Activated CD8-positive, alpha-beta memory T cell treated with anti-CD3 and anti-CD28 coated beads, Interleukin-2, amount 50 U/mL, for 48 hours (primary cell): ENCODE measurements around the gene L3MBTL4.
"Not testable (repeated sequence)": the region's sequence is repeated elsewhere in the genome, so short reads cannot be mapped to it uniquely, and the experiment has no call there.

ENCODE experiments used
- DNase-seq: peaks from one replicate; pipeline ENCODE4 v3.0.0-alpha.2; 2020

The L3MBTL4 gene

DNA sequence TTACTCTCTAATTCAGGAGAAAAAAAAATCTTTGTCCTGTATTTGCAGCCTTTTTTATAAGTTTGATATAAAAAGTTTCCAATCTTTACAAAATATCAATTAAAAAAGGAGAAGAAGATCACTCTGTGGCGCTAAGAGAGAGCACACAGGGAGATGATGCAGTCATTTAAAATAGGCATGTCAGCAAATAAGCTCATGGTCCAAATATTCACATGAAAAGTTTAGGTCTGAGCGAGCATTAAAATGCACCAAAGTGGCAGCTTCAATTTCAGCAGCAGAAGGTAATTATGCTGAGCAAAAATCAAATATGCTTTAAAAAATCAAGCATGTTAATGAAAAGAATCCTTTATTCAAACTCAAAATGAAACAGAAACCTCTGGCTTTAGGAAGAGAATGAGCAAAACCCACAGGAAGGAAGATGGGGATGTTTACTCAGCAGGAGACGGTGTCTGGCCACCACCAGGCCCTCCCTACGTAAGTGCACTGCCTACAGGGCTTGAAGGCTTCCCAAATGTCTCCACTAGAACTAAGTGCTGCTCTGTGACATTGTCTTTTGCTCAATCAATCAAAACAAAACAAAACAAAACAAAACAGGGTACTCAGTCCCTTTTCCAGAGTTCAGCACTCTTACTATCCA is 120.4 kb downstream of the L3MBTL4 start:
- DNase-seq = no peak

DNA sequence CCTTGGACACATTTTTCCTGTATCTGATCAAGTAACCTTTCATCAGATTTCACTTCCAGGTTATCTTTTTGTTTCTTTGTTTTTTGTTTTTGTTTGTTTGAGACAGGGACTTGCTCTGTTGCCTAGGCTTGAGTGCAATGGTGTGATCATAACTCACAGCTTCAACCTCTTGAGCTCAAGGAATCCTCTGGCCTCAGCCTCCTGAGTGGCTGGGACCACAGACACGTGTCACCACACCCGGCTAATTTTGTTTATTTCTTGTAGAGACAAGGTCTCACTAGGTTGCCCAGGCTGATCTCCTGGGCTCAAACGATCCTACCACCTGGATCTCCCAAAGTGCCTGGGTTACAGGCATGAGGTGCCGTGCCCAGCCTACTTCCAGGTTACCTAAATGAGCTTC is 124.9 kb downstream of the L3MBTL4 start:
- no peak for DNase-seq

DNA sequence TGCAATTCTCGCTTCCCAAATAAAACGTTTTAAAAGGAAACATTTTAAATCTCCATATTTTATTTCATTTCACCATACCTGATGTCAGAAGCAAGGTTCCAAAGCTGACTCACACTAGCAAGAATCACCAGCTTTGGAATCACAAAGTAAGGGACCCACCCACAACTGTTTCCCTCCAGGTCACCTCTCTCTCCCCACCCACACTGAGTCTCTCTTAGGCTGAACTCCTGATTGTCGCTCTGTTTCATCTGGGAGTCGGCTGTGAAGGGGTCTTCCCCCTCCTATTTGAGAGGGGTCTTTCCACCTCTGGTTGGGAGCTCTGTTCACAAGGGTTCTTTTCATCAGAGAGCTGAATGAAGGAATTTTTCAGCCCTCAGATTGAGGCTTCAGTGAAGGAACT is 128.1 kb downstream of the L3MBTL4 start:
- no peak for DNase-seq

DNA sequence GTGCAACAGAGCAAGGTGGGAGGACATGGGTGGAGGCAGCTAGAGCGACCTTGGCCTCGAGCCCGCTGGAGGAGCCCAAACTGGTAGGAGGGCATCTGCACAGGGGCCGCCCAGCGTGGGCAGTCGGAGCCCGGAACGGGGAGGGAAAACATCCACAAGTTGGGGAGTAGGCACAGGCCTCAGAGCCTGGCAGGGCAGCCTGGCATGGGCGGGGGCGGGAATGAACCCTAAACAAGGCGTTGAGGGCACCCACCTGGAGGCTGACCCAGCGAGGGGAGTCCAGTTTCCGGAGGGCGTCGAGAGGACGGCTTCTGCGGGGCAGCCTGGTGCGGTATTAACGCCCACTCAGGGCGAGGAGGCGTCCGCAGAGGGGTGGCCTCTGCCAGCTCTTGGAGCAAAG is 129.9 kb downstream of the L3MBTL4 start:
- DNase-seq = no peak

DNA sequence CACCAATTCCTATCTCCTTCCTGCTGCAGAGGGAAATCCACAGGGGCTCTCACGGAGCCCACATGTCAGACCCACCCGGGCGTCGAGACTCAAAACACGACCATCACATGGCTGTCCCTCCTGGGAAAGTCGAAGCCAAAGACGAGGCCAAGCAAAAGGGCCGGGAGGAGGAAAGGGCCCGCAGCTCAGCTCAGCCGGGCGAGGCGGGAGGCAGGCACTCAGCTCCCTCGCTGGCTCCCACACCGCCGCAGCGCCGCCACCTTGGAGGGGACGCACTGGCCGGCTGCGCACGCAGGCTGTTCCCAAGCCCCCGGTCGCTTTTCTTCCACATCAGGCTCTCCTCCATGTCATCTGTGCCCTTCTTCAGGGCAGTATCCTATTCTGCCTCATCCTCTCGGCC is 130.4 kb downstream of the L3MBTL4 start:
- DNase-seq = no peak

DNA sequence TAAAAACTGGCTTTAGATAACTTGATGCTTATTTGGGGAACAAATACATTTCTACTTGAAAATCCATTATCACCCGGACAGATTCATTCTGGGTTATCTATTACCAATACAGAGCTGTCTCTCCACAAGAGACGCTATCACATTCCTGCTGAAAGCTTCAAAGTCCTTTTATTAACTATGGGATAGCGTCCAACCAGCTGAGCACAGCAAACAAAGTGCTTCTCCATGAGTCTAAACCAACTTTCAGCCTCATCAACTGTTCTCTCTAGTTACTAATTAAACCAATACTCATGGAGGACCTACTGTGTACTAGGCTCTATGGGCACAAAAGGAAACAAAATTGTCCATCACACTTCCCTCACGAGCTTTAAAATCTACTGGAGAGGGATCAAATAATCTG is 132.8 kb downstream of the L3MBTL4 start:
- DNase-seq = no peak

DNA sequence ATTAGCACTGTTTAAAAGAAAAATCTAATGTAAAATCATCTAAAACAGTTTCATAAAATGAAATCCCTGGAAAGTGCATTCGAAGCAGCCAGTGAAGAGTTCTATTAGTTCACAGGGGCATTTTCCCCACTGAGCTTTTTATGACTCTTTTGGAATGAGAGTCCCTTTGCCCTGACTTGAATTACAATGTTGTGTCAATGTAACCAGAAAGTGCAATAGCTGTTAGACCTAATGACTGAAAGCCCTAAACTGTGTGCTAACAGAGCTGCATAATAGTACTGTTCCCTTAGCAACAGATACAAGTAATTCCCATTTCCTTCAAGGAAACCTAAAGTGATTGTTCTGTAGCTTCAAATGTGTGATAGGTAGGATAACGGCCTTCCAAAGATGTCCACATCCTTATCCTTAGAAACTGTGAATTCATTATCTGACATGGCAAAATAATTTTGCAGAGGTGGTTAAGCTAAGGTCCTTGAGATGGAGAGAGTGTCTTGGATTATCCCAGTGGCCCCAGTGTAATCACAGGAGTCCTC is 134.4 kb downstream of the L3MBTL4 start:
- no peak for DNase-seq

DNA sequence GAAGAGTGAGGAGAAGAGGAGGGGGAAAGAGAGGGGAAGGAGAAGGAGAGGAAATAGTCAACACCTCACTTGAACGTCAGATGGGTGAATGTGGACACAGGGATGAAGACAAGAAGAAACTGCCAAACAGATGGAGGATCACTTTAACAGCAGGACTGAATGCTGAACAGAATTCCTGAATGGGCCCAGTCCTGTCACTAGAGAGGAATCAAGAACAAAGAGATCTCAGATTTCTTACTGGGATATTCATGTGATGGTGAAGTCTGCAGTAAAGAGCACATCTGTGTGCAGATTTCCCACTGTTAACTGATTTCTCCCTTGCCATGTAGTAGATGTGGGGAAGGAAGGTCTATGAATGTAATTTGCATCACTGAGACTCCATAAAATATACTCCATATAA is 135.4 kb downstream of the L3MBTL4 start:
- no peak for DNase-seq

DNA sequence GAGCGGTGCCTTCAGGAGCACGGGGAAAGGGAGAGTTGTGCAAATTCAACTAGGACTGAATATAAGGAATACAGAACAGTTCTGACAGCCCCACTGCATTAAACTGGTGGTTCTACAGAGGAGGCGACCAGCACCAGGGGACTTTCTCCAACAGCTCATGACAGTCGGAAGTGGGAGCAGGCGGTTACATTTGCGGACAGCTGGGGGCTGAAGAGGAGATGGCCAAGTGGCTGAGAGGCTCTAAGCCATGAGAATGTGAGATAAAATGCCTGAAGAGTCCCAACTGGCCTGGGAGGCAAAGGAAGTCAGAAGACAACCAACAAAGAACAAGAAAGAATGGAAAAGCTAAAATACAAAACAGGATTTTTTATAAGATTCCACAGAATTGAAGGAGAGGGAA is 141.3 kb downstream of the L3MBTL4 start:
- no peak for DNase-seq

DNA sequence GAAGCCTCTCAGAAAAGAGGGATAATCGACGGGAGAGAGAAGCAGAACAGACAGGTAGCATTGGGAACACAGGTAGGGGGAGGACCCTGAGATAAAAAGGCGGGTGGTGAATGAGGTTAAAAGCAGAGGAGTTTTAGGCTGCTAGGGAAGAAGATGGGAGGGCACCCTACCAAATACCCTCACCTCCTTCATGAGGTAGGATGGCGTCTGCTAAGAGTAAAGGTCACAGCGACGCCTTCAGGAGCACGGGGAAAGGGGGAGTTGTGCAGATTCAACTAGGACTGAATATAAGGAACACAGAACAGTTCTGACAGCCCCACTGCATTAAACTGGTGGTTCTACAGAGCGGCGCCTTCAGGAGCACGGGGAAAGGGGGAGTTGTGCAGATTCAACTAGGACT is 142.6 kb downstream of the L3MBTL4 start:
- not testable (repeated sequence) for DNase-seq

DNA sequence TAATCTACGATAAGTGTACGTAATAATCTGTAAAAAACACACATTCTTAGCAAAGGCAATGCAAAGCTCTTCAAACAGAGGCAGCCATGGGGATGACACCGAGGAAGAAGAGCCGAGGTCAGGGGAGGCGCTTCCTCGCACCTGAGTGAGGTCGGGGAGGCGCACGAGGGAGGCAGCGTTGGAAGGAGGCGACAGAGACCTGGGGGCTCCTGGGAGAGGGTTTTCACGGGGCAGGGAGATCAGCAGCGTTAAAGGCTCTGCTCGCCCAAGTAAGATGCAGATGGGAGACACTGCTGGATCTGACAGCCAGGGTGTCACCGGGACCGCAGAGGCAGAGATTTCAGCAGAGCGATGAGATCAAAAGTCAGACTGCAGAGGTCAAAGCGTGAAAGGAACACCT is 143.1 kb downstream of the L3MBTL4 start:
- DNase-seq = no peak

DNA sequence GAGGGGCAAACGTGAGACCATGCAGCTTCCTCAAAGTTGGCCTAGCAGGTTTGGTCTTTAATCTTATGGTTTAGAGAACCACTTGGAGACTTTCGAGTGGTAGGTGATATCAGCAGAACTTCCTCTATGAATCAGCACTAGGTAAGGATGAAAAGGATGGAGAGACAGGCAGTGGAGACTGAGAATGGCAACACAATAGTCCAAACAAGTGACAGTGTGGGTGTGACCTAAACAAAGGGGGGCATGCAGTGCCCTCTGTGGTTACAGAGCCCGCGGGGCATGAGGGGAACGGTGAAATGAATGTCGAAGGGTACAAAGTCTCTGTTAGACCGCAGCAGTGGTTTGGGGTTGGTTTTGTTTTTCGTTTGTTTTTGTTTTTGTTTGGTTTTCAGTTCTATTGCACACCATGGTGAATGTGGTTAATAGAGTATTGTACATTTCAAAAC is 143.9 kb downstream of the L3MBTL4 start:
- no peak for DNase-seq

DNA sequence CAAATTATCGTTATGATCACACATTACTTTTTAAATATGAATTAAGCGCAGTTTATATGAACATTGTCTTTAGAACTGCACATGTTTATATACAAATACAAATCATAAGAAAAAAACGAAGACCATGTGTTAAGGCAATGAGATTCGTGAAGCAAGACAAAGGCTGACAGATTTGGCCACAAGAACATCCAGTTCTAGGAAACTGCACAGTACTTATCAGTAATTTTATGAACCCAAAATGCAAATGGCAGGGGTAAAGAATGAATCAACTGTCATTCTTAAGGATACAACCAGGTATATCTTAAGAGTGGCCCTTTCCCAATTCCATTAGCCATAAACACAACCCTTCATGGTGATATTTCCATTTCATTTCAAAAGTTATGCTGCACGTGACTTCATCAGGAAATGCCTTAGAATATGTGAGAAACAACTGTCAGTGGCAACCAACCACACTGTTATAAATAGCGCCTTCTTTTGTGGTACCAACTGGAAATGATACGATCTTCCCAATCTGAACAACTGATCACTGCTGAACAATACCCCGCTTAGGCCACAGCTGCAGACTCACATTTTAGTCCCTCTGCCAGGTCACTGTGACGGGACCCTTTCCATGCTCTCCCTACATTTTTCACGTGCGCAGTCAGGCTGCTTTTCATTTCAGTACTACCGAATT is 144.9 kb downstream of the L3MBTL4 start:
- no peak for DNase-seq

DNA sequence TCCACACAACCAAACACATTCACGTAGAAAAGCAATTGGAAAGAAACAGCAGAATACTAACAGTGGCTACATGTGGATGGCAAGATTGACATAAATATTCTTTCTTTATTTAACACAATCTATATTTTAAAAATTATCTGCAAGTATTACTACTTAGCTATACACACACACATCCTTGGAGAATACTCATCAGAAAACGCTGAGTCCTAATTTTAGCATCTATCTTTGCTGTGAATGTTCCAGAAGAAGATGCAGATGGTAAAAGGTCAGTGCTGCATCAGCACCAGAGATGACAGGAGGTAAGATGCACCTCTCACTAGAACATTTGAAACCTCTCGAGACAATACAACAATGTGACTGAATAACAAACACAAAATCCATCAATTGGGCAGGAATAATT is 148.5 kb downstream of the L3MBTL4 start:
- DNase-seq = no peak

DNA sequence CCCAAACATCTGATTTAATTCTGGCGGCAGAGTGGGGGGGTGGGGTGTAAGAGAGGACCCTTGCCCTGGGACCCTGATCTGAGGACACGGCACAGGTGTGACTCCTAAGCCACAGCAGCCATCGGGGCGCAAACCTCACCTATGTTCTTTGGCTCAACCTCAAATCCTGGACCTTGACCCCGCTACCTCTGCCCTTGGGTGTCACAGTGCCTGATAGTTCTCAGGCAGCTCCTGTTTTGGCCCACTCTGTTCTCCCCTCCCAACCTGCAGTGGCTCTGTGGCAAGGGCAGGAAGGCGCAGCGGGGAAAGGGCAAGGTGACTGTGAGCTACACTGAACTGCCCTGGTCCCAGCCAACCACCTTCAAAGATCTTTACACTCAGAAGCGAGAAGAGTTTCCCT is 152.8 kb downstream of the L3MBTL4 start:
- DNase-seq = no peak

DNA sequence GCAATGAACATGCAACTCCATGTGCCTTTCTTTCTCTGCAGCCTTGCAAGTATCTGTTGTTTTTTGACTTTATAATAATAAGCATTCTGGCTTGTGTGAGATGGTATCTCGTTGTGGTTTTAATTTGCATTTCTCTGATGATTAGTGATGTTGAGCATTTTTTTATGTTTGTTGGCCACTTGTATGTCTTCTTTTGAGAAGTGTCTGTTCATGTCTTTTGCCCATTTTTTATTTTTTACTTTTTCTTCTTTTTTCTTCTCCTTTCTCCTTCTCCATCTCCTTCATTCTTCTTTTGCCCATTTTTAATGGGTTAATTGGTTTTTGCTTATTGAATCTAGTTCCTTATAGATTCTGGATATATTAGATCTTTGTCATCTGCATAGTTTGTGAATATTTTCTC is 155.4 kb downstream of the L3MBTL4 start:
- not testable (repeated sequence) for DNase-seq

DNA sequence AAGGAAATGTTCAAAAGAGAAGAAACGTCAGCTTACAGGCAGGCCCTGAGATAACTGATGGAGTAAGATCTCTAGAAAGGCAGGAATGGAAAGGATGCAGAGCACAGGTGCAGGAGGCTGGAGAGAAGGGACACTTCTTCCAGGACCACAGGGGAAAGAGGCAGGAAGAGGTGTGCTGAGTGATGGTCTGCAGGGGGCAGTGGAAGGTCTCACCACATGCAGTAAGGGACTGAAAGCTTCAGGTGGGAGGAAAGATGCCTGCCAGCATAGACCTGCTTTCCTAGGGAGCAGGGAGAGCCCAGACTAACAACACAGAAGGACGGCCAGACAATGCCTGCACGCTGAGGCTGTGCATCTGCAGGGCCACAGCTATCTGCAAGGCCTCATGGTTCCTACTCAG is 156.8 kb downstream of the L3MBTL4 start:
- DNase-seq = no peak

DNA sequence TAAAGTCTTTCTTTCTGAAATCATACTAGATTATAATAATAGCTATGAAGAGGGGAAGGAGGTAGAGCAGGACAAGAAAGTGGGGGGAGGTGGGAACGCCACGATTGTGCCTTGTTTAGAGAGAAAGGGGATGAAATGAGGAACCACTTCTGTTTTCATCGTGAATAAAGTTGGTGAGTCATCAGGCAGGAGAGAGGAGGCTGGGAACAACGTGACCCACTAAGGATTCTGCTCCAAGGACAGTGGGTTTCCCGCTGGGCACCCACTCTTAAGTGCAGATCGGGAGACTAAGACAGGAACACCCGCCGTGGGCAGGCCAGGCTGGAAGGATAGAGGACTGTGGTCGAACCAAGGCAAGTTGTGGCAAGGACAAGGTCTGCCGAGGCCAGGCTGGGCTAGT is 158.2 kb downstream of the L3MBTL4 start:
- DNase-seq = no peak

DNA sequence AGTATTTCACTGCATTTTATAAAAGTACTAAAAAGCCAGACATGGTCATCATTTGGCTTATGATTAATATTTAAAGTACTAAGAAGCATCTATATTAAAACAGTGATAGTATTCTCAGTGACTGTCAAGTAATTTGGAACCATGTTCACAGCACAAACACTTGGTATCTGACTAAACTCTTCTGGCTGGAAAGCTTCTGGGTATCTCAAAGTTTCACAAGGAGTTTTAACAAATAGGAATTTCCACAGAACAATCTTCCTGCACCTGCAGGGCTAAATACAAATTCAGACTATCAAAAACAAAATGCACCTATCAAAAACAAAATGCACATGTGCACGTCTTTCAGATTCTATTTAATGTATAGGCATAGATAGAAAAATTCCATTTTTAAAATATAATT is 158.8 kb downstream of the L3MBTL4 start:
- DNase-seq = no peak

DNA sequence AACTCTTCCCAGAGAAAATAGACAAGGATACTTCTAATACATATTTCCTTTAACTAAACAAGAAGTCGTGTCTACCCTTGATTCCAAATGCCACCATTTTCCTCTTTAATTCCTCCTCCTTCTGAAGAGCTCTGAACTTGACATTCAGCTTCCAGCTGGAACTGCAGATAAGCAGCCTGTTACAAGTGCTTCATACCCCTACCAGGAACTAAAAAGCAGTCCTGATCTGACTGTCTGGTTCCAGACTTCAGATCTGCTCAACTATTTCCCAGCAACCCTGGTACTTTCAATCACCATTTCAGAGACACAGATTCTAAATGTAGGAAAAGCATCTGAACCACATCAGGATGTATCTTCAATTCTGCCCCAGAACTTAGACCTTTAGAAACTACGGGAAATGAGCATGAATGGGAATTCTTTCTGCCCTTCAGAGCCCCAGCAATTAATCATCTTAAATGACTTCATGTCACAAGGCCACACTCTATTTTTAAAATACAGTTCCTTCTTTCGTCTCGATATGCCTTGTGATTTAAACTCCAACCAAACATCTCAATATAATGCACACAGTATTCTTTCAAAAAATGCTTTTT is 159.5 kb downstream of the L3MBTL4 start:
- DNase-seq = no peak

DNA sequence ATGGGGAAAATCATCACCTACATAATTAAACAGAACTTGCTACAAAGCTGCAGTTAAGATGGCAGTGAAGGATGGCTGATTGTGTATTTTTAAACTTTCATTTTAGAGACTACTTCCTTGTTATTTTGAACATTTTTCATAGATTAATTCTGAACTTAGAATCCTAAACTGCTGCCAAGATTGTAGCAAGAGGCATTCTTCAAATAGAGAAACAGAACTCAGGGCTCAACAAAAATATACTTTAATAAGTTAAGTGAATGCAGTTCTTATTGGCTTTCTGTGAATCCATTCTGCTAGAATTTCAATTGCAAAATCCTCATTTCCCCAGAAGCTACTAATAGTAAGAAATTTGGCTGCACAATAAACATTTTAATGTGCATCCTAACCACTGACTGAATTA is 160.3 kb downstream of the L3MBTL4 start:
- no peak for DNase-seq

DNA sequence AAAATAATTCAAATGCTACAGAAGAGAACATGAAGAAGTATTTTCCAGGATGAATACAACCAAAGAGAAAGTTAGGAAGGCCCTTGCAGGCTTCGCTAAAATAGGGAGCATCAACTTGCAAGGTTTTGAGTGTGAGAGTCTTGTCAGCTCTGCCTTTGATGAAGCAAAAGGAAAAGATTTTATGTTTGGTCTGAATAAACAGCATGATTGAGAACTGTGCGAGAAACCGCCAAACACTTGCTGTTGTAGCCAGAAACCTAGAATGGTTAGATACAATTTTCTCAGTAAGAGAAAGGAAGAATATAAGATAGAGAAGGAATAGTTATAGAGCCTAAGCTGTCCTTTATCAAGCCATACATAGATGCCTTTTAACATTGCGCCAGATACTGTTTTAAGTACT is 163.6 kb downstream of the L3MBTL4 start:
- no peak for DNase-seq

DNA sequence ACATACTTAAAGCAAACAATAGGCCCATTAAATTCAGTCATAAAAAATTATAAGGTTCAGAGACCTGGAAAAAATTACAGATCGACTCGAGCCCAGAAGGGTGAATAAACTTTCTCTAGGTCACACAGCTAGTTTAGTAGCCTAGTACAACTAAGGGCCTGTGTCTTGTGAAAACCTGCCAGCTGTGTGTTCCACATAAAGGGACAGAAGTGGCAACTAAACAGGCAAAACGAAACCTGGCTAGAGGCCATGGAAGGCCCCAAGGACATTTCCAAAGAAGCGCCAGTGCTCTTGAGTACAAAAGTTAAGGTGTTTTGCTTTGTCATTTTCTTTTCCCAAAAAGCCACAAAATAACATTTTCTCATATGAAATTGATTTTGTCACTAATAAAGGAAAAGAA is 164.9 kb downstream of the L3MBTL4 start:
- no peak for DNase-seq

DNA sequence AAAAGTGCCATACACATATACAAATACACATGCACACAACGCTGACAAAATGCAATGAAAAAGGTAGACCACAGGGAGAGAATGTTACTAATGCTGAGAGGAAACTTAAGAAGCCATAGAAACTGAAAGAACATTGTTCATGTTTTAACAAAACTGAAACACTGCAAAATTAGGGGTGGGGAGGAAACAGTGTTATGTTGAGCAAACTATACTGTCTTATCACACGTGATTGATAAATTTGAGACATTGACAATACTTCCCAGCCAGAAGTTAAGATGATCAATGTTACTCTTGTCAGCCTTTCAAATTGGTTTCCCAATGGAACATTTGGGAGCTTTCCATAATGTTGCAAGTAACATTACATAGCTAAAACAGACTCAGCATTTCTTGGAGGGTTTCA is 165.5 kb downstream of the L3MBTL4 start:
- no peak for DNase-seq
